Mucosa of stomach (tissue), 1 donor: ENCODE results near the gene UBASH3A.

Experiments
- H3K27me3 ChIP-seq: one replicate; pipeline ENCODE4 v1.7.0; 2013; ENCODE audit warnings: mild to moderate bottlenecking, low read length; ENCODE audit not compliant: control insufficient read depth, insufficient read depth
- H3K36me3 ChIP-seq: one replicate; pipeline ENCODE4 v1.7.0; 2013; ENCODE audit warnings: low read length; ENCODE audit not compliant: control insufficient read depth, insufficient read depth
- H3K4me1 ChIP-seq: one replicate; pipeline ENCODE4 v1.7.0; 2013; ENCODE audit warnings: mild to moderate bottlenecking, low read length; ENCODE audit not compliant: control insufficient read depth, insufficient read depth
- H3K4me3 ChIP-seq: one replicate; pipeline ENCODE4 v1.7.0; 2013; ENCODE audit warnings: low read length
- H3K9ac ChIP-seq: one replicate; pipeline ENCODE4 v1.7.0; 2013; ENCODE audit warnings: mild to moderate bottlenecking, low read length, moderate library complexity
- H3K9me3 ChIP-seq: one replicate; pipeline ENCODE4 v1.7.0; 2013; ENCODE audit warnings: mild to moderate bottlenecking, low read length, moderate library complexity; ENCODE audit not compliant: control insufficient read depth
- donor health status: Pancreatic carcinoma.

UBASH3A gene

GRCh38 chr21:42386034-42386591 lies 17.6 kb upstream of the UBASH3A start:
- Histone ChIP-seq H3K9ac (no peak overlapping the region), H3K9me3 (no peaks in the 10 kb centered on the region), H3K4me3 (no peak overlapping the region), H3K36me3 (no peaks in the 10 kb centered on the region), H3K4me1 (peaks cover 78% of the 10 kb centered on the region), H3K27me3 (no peaks in the 10 kb centered on the region)

- H3K27me3 ChIP-seq = no peaks in the 10 kb centered on the region
- peaks cover 70% of the 10 kb centered on the region for H3K4me1 ChIP-seq
- no peaks in the 10 kb centered on the region for H3K9me3 ChIP-seq
- H3K9ac ChIP-seq = peak overlapping the region; percentile 84
- no peak overlapping the region for H3K4me3 ChIP-seq
- H3K36me3 ChIP-seq = no peaks in the 10 kb centered on the region
Measured at GRCh38 chr21:42387164-42387563, 16.5 kb upstream of the UBASH3A start.

GRCh38 chr21:42387843-42388340 lies 15.8 kb upstream of the UBASH3A start:
- Histone ChIP-seq H3K9me3 (no peaks in the 10 kb centered on the region), H3K36me3 (no peaks in the 10 kb centered on the region), H3K27me3 (no peaks in the 10 kb centered on the region), H3K4me1 (peaks cover 63% of the 10 kb centered on the region), H3K9ac (peak overlapping the region; percentile 84), H3K4me3 (peak overlapping the region; percentile 60)

- no peaks in the 10 kb centered on the region for H3K27me3 ChIP-seq
- peak overlapping the region; percentile 84 for H3K9ac ChIP-seq
- no peaks in the 10 kb centered on the region for H3K36me3 ChIP-seq
- peak overlapping the region; percentile 60 for H3K4me3 ChIP-seq
- peaks cover 55% of the 10 kb centered on the region for H3K4me1 ChIP-seq
- H3K9me3 ChIP-seq = no peaks in the 10 kb centered on the region
Measured at GRCh38 chr21:42388740-42389448, 14.8 kb upstream of the UBASH3A start.

- Histone ChIP-seq H3K9me3 (no peaks in the 10 kb centered on the region), H3K4me1 (peaks cover 50% of the 10 kb centered on the region), H3K27me3 (no peaks in the 10 kb centered on the region), H3K36me3 (no peaks in the 10 kb centered on the region), H3K9ac (peak overlapping the region; percentile 84), H3K4me3 (peak overlapping the region; percentile 60)
Measured at GRCh38 chr21:42389449-42389835, 14.3 kb upstream of the UBASH3A start.

- no peak overlapping the region for H3K9ac ChIP-seq
- H3K4me1 ChIP-seq = peaks cover 44% of the 10 kb centered on the region
- H3K9me3 ChIP-seq = no peaks in the 10 kb centered on the region
- H3K27me3 ChIP-seq = no peaks in the 10 kb centered on the region
- no peaks in the 10 kb centered on the region for H3K36me3 ChIP-seq
- H3K4me3 ChIP-seq = no peak overlapping the region
Measured at GRCh38 chr21:42390193-42390592, 13.5 kb upstream of the UBASH3A start.

GRCh38 chr21:42390696-42391095 lies 13.0 kb upstream of the UBASH3A start:
- Histone ChIP-seq H3K9me3 (no peaks in the 10 kb centered on the region), H3K4me1 (peaks cover 39% of the 10 kb centered on the region), H3K27me3 (no peaks in the 10 kb centered on the region), H3K4me3 (no peak overlapping the region), H3K36me3 (no peaks in the 10 kb centered on the region), H3K9ac (no peak overlapping the region)

GRCh38 chr21:42391297-42391696 lies 12.4 kb upstream of the UBASH3A start:
- H3K4me1 ChIP-seq = peaks cover 33% of the 10 kb centered on the region
- H3K4me3 ChIP-seq = no peak overlapping the region
- H3K36me3 ChIP-seq = no peaks in the 10 kb centered on the region
- no peaks in the 10 kb centered on the region for H3K9me3 ChIP-seq
- H3K27me3 ChIP-seq = no peaks in the 10 kb centered on the region
- H3K9ac ChIP-seq = no peak overlapping the region

- Histone ChIP-seq H3K36me3 (no peaks in the 10 kb centered on the region), H3K4me3 (no peak overlapping the region), H3K9ac (no peak overlapping the region), H3K4me1 (peaks cover 19% of the 10 kb centered on the region), H3K27me3 (no peaks in the 10 kb centered on the region), H3K9me3 (no peaks in the 10 kb centered on the region)
Measured at GRCh38 chr21:42392731-42393442, 10.8 kb upstream of the UBASH3A start.

GRCh38 chr21:42393443-42393950 lies 10.2 kb upstream of the UBASH3A start:
- H3K4me1 ChIP-seq = peaks cover 16% of the 10 kb centered on the region
- H3K36me3 ChIP-seq = no peaks in the 10 kb centered on the region
- no peak overlapping the region for H3K9ac ChIP-seq
- no peak overlapping the region for H3K4me3 ChIP-seq
- H3K9me3 ChIP-seq = no peaks in the 10 kb centered on the region
- H3K27me3 ChIP-seq = no peaks in the 10 kb centered on the region

- Histone ChIP-seq H3K4me3 (no peak overlapping the region), H3K4me1 (peaks cover 9% of the 10 kb centered on the region), H3K36me3 (no peaks in the 10 kb centered on the region), H3K9ac (no peak overlapping the region), H3K9me3 (no peaks in the 10 kb centered on the region), H3K27me3 (no peaks in the 10 kb centered on the region)
Measured at GRCh38 chr21:42395302-42395701, 8.4 kb upstream of the UBASH3A start.
